ENCODE results near the gene FBXL5. TPM values are rescaled to one million over a fixed set of nuclear protein-coding genes. Genes with fewer than 3 reads are reported as not detected.

FBXL5 gene
- total and polyA plus RNA-seq, 9 of the 15 experiments (the other 6 are each of a cell fraction or from before 2014, with no cell fraction given): 6.0 to 35.2 (median 22.1) TPM

GRCh38 chr4:15577508-15577907, 77.6 kb downstream of the FBXL5 start:
- Histone ChIP-seq H3K4me1 (replicated peaks in 1 of 2; ENCODE audit: control insufficient read depth in 2 of 2, insufficient read depth in 2 of 2, low read length in 2 of 2) (no peaks in the 10 kb centered on the region; a peak in 1 of 5 replicates), H3K4me3 (no peak overlapping the region), H3K9me3 (replicated peaks; ENCODE audit: control insufficient read depth, insufficient read depth, low read depth, low read length) (no peaks in the 10 kb centered on the region), H4K20me1 (replicated peaks; ENCODE audit: control insufficient read depth, insufficient read depth, low read length) (no peaks in the 10 kb centered on the region), H3K9me1 (ENCODE audit: control insufficient read depth, insufficient read depth, low read length) (no peaks in the 10 kb centered on the region), H3K9ac (ENCODE audit: insufficient read depth in 1 of 2, low read depth in 2 of 2, low read length in 2 of 2) (no peak overlapping the region), H3K4me2 (ENCODE audit: insufficient read depth, low read length) (no peak overlapping the region), H3K79me2 (ENCODE audit: control insufficient read depth, insufficient read depth, low read length) (no peaks in the 10 kb centered on the region), H3K27ac (ENCODE audit: extremely low read depth, low read depth, low read length) (no peak overlapping the region), H3K27me3 (ENCODE audit: control insufficient read depth in 2 of 2, insufficient read depth in 2 of 2, low read length in 2 of 2) (no peaks in the 10 kb centered on the region), H3K36me3 (ENCODE audit: control insufficient read depth, insufficient read depth, low read length) (no peaks in the 10 kb centered on the region), H2AFZ (ENCODE audit: low read depth, low read length) (no peak overlapping the region)
- no peak for FAIRE-seq
- ChIA-PET POLR2A (interaction anchor here (0.9 kb wide), 2 partner anchors 12 to 32 kb away, joined by 3 read pairs; no protein-coding TSS in a partner anchor), CTCF (ENCODE audit: low intra/inter-chr PET ratio) (no interaction called here)
- intact Hi-C loops (cut with micrococcal nuclease): no loop called here
- BruUV-seq (replicated peaks): no TSS peak
- ATAC-seq: no peak
- in situ Hi-C loops (cut with MboI): no loop called here
- TF ChIP-seq FOXM1 (IDR thresholded peaks at IDR 0.05; ENCODE audit: low read depth) (no peak), FOXM1 (CRISPR knock-in tag; IDR thresholded peaks at IDR 0.05; ENCODE audit: low read depth) (no peak), JUN (IDR thresholded peaks at IDR 0.05; ENCODE audit: borderline replicate concordance, low read depth, low read length) (no peak), JUN (CRISPR knock-in tag; IDR thresholded peaks at IDR 0.05; ENCODE audit: borderline replicate concordance) (no peak), ZC3H4 (CRISPR knock-in tag; IDR thresholded peaks at IDR 0.05; ENCODE audit: borderline replicate concordance) (no peak), NR2C2 (CRISPR knock-in tag; IDR thresholded peaks at IDR 0.05) (no peak), NR2C2 (tag; IDR thresholded peaks at IDR 0.05) (no peak), HMGN3 (IDR thresholded peaks at IDR 0.05; ENCODE audit: borderline replicate concordance, extremely low read depth, insufficient read length, low read depth, low read length) (no peak), NR2F6 (CRISPR knock-in tag; IDR thresholded peaks at IDR 0.05) (no peak), NR4A1 (CRISPR knock-in tag; IDR thresholded peaks at IDR 0.05) (no peak), NR4A1 (tag; IDR thresholded peaks at IDR 0.05) (no peak)
- no peak for DNase-seq (ENCODE audit: extremely low read depth in 1 of 4, low spot score in 3 of 4)
